Right hindlimb (tissue), 1 donor: ENCODE measurements around the gene CAPN1.

Experiments
- DNase-seq: peaks from one replicate; pipeline ENCODE4 v3.0.0-alpha.2; 2018

Gene CAPN1

DNA sequence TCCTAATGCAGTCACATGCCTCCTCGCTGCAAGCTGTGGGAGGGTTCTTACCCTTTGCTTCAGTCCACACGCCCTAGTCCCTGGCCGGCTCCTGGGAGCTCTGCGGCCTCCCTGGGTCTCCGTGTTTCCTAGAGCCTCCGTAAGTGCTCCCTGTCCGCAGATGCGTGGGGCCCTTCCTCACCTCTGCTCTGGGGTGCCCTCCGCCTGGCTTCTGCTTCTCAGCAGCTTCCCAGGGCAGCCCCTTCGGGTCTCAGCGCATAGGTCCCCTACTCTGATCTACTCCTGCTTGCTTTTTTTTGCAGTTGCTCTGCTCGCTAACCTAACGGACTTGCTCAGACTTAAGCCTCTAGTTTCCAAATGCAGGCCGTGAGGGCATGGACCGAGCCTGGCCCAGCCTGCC, 22.4 kb downstream of the CAPN1 start:
- DNase-seq: no peak

DNA sequence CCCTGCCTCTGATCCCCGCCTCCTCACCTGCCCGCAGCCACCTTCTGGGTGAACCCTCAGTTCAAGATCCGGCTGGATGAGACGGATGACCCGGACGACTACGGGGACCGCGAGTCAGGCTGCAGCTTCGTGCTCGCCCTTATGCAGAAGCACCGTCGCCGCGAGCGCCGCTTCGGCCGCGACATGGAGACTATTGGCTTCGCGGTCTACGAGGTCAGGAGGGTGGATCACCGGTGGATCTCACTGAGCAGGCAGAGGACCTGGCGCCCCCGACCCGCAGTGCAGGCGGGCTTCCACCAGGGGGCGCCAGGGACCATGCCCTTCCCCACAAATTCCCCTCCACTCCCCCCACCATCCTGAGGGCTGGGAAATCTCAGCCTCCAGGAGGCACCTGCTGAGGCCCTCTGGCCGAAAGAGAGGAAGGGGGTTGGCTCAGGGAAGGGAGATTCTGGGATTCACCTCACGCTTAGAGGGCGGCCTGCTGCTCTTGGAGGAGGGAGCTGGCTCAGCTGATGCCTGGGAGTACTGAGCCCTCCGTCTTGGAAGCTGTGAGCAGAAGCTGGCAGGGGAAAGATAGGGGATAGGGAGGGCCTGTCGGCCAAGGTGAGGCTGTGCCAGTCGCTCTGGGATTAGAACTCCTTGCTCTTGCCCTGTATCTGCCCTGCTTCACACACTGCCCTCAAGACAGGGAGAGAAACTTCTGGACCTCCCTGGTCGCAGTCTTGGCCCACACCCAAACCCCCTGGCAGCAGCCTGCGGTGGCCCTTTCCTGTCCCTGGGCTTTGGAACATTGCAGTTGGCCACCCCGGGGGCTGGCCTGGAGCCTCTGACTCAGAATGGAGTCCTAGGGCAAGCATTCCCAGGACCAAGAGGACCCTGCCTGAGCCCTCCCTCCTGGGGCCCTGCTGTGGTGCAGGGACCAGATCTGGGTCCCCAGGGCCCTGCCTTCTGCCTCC, 23.2 kb downstream of the CAPN1 start:
- peak; percentile 29 for DNase-seq

DNA sequence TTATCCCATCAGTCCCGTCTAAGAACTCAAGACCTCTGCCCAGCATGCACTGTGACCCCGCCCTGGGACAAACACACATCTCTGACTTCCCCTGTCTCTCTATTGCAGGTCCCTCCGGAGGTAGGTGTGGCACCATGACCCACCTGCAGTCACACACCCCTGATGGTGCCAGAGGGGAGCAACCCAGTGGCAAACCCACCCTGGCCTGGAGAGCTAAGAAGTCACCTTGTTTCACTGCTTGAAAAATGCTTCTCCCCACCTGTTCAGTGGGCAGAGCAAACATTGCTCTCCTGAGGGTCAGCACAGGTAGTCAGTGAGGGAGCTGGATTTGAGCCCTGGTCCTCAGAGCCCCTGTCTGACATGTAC, 23.9 kb downstream of the CAPN1 start:
- no peak for DNase-seq

DNA sequence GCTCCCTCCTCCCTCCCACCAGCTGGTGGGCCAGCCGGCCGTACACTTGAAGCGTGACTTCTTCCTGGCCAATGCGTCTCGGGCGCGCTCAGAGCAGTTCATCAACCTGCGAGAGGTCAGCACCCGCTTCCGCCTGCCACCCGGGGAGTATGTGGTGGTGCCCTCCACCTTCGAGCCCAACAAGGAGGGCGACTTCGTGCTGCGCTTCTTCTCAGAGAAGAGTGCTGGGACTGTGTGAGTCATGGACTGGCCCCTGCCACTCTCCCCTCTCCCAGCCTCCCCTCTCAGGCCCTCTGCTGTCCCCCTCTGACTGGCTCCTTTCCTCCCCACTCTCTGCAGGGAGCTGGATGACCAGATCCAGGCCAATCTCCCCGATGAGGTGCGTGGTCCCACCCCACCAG, 24.7 kb downstream of the CAPN1 start:
- DNase-seq: no peak

DNA sequence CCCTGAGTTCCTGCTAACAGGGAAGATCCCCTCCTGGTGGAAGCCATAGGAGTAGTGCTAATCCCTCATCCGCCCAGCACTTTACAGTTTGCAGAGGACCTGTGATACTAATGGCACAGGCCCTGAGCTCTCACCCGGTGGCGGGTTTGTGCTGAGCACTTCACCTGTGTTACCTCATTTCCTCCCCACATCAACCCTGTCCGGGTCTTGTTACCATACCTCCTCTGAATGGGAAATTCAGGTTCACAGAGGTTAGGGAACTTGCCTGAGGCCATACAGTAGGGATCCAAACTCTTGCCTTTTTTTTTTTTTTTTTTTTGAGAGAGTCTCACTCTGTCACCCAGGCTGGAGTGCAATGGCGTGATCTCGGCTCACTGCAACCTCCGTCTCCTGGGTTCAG, 25.2 kb downstream of the CAPN1 start:
- DNase-seq: no peak

DNA sequence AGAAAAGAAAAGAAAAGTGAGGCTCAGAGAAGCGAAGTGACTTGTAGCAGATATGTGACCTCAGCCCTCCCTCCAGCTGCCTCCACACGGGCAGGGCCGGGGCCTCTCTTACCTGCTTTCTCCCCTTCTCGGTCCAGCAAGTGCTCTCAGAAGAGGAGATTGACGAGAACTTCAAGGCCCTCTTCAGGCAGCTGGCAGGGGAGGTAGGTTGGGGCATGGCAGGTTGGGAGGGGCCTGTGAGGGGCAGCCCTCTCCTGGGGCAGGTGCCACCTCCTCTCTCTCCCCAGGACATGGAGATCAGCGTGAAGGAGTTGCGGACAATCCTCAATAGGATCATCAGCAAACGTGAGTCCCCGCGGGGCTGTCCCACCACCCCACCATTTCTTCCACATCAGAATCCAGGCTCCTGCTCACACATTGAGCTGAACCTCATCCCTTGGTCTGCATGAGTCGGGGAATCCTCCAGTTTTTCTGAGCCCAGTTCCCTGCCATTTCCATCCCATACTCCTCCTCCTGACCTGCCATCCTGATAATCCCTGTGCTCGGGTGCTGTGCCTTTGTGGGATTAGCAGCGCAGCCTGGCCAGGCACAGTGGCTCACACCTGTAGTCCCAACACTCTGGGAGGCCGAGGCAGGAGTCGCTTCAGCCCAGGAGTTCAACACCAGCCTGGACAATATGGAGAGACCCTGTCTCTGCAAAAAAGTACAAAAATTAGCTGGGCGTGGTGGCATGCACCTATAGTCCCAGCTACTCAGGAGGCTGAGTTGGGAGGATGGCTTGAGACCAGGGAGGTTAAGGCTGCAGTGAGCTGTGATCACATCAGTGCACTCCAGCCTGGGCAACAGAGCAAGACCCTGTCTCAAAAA, 26.4 kb downstream of the CAPN1 start:
- peak; percentile 16 for DNase-seq

DNA sequence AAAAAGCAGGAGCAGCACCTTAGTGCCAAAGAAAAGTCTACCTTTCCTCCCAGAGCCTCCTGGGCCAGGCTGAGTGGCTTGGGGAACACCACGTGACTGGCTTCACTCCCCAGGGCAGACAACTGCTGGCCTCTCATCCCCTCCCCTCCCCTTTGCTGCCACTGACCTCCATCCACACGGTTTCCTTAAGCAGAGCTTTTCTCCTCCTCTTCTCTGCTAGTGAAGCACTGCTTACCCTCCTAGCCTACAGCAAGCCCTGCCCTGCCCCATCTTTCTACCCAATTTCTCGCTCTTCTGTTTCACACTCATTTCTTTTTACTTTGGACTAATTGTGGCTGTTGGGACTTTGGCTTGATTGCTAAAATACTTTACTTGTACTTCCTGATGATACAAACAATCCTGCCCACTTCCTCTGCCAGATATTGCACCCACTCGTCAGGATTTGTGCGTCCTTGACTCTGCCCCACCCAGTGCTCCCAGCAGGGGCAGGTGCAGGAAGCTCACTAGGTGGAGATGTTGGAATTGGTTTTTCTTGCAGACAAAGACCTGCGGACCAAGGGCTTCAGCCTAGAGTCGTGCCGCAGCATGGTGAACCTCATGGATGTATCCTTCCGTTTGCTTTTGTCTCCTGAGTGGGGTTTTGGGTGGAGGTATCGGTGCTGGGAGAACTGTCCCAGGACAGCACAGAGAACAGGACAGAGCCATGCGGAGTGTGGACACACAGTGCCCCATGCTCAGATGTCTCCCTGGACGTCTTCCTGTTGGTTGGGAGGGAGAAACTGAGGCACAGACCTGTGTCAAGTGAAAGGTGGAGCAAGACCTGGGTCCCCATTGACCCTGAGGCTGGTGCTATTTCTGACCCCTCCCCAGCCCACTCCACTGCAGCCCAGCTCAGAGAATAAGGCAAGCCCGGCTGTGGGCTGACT, 27.3 kb downstream of the CAPN1 start:
- DNase-seq: no peak

DNA sequence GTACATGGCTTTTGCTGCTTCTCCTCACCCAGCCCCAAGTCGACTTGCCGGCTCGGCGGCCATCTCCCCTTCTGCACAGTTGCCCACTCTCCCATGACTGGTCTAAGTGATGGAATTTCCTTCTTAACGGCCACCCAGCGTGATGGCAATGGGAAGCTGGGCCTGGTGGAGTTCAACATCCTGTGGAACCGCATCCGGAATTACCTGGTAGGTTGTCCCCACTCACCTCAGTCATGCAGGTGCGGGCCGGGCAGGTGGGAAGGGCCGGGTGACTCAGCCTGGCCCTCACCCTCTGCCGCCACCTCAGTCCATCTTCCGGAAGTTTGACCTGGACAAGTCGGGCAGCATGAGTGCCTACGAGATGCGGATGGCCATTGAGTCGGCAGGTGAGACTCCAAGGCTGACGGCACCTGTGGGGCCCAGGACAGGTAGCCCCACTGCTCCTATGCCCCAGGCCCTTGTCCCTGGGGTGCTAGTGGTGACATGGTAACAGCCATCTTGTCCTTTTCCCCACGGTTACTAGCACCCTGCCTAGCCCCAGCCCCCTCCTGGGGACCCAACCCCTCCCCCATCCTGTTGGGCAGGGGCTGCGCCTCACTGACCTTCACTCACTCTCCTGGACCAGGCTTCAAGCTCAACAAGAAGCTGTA, 28.1 kb downstream of the CAPN1 start:
- no peak for DNase-seq

DNA sequence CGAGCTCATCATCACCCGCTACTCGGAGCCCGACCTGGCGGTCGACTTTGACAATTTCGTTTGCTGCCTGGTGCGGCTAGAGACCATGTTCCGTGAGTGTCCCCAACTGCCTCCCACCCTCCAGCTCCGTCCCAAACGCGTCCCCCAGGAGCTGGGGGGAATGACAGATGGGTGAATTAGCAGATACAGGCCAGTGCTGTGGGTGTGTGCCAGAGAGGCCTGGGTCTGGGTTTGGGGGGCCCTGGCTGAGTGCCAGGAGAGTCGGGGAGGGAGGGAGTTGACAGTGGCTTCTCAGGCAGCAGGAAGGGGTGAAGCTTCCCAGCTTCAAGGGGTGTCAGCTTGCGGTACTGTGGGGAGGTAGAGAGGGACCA, 28.6 kb downstream of the CAPN1 start:
- no peak for DNase-seq

DNA sequence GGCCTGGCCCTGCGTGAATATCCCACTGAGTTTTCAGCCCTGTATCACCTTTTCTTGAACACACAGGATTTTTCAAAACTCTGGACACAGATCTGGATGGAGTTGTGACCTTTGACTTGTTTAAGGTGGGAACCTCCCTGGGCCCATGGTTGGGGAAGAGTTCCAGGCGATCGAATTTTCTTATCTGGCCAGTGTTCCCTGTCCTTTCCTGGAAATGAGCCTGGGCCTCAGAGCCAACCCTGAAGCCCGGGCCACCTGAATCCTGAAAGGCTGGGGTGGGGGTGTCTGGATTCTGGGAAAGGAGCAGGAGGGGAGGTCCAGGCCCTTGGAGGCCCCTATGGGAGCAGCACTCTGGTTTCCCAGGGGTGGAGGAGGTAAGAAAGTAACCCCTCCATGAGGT, 29.0 kb downstream of the CAPN1 start:
- DNase-seq: no peak

DNA sequence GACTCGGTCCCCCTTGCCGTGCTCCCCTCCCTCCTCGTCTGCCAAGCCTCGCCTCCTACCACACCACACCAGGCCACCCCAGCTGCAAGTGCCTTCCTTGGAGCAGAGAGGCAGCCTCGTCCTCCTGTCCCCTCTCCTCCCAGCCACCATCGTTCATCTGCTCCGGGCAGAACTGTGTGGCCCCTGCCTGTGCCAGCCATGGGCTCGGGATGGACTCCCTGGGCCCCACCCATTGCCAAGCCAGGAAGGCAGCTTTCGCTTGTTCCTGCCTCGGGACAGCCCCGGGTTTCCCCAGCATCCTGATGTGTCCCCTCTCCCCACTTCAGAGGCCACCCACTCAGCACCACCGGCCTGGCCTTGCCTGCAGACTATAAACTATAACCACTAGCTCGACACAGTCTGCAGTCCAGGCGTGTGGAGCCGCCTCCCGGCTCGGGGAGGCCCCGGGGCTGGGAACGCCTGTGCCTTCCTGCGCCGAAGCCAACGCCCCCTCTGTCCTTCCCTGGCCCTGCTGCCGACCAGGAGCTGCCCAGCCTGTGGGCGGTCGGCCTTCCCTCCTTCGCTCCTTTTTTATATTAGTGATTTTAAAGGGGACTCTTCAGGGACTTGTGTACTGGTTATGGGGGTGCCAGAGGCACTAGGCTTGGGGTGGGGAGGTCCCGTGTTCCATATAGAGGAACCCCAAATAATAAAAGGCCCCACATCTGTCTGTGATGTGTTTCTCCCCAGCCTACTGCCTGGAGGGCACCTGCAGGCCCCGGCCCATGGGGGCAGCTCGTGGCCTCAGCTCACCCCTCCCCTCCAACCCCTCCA, 29.8 kb downstream of the CAPN1 start:
- DNase-seq: no peak

DNA sequence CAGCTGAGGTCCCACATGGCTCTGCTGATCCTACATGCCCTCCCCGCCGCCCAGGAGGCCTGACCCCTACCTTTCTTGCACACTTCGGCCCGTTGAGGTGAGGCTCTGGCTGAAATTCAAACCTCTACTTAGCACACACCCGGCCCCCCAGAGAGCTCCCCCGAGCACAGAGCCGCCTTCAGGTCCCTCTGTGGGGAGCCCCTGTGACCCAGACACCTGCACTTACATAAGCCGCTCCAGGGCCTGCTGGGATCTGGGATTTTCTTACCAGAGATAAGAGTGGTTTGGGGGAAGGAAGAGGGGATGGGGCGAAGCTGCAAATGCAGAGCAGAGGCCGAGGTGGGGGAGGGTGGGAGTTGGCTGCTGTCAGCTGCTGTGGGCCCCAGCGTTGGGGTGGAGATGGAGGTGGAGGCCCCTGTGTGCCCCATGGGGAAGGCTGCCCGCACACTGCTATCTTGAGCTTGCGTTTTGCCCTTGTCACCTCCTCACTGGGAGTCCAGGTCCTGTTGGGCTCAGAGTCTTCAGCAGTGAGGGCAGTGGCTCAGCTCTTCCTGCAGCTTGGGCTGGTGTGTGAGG, 30.6 kb downstream of the CAPN1 start:
- DNase-seq: no peak

DNA sequence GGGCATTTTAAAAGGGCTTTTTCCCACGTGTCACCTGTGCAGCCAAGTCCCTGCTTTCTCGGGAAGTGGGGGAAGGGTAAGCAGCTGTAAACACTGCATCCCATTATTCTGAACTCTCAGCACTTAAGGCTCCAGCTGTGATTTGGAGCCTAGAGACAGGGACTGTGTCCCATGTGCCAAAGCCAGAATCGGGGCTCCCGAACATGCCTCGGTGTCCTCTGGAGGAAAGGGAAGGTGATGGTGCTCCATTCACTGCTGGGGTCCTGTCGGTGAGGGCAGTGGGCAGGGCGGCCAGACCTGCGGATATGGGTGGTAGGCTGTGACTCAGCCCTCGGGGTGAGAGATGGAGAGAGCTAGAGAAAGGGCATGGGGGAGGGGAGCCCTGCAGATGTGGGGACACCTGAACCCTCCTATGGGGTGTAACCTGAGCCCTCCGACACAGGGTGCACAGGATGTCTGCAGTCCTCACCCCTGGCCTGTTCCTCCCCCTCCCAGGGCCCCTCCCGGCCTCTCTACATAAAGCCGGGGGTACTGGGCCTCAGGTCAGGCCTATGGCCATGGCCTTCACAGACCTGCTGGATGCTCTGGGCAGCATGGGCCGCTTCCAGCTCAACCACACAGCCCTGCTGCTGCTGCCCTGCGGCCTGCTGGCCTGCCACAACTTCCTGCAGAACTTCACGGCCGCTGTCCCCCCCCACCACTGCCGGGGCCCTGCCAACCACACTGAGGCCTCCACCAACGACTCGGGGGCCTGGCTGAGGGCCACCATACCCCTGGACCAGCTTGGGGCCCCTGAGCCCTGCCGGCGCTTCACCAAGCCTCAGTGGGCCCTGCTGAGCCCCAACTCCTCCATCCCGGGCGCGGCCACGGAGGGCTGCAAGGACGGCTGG, 31.8 kb downstream of the CAPN1 start:
- DNase-seq: no peak

DNA sequence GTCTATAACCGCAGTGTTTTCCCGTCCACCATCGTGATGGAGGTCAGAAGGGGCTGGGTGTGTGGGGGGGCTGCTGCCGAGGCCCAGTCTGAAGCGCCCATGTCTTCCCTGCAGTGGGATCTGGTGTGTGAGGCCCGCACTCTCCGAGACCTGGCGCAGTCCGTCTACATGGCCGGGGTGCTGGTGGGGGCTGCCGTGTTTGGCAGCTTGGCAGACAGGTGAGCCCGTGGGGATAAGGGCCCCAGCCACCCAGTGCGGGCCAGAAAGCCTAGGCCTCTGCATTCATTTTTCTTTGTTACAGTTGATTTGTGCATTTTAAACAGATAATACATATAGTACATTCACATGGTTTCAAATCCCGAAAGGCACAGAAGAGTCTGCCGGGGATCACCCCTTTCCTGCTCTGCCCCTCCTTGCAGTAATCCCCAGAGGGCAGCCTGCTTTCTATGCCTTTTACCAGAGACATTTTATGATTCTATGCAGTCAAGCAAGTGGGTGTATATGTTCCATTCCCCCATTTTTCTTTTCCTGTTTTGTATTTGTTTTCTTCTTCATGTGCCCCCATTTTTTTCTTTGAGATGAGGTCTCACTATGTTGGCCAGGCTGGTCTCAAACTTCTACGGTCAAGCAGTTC, 32.6 kb downstream of the CAPN1 start:
- no peak for DNase-seq

DNA sequence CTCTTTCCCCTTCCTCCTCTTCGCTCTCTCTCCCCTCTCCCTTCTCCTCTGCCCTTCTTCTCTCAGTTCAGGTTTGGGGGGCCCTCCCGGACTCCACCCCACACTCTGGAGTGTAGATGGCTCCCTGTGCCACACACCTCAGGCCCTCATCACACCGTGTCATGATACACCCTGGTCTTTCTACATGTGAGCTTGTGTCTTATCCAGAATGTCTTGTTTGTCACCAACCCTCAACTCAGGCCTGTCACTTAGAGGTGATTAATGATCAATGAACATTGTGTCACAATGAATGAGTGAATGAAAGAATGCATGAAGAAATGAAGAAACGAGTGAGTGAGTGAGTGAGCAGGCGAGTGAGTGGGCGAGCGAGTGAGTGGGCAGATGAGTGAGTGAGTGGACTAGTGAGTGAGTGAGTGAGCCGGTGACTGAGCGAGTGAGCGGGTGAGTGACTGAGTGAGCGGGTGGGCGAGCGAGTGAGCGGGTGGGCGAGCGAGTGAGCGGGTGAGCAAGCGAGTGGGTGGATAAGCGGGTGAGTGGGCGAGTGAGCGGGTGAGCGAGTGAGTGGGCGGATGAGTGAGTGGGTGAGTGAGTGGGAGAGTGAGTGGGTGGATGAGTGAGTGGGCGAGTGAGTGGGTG, 33.8 kb downstream of the CAPN1 start:
- no peak for DNase-seq

DNA sequence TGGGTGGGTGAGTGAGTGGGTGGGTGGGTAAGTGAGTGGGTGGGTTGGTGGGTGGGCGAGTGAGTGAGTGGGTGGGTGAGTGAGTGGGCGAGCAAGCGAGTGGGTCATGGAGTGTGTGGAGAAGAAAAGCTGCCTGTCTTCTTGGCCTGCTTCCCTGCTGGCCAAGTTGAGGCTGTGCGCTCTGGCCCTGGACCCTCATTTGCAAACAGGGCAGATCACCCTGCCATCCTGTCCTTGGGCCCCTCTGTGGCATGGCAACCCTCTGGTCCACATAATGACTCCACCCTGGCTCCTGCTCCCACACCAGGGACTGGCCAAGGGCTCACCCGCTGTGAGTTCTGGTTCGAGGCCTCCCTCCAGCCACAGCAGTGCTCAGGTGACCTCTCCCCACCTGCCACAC, 35.1 kb downstream of the CAPN1 start:
- no peak for DNase-seq

DNA sequence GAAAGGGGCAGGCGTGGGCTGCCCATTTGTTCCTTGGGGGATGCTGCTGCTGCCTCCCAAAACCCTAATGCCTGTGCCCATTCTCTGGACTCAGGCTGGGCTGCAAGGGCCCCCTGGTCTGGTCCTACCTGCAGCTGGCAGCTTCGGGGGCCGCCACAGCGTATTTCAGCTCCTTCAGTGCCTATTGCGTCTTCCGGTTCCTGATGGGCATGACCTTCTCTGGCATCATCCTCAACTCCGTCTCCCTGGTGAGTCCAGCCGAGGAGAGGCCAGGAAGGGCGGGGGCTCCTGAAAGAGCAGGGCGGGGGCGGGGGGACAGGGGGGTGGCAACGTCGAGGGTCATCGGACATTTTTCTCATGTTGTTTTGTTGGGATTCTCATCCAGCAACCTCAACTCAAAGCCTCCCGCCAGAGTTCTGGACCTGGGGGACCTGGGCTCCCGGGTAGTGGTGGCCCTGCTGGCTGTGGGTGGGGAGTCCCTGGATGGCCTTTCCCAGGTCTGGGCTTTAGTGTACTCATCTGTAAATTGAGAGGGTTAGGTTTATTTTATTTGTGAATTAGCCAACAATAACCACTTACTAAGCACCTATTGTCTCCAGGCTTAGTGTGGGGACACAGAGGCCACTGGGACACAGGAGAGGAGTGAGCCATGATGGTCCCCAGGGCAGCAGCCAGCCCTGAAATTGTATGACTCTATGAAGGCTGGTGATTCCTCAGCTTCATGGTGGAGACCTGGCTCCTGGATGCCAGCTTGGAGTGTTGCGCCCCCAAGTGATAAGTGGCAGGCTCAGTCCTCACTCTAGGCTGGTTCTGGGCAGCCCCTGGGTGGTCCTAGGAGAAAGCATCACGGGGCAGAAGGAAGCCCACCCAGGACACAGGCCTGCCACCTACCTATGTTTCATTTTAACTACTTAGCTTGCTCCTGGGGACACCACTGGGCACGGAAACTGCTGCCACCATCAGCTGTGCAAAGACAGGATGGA, 36.0 kb downstream of the CAPN1 start:
- no peak for DNase-seq

DNA sequence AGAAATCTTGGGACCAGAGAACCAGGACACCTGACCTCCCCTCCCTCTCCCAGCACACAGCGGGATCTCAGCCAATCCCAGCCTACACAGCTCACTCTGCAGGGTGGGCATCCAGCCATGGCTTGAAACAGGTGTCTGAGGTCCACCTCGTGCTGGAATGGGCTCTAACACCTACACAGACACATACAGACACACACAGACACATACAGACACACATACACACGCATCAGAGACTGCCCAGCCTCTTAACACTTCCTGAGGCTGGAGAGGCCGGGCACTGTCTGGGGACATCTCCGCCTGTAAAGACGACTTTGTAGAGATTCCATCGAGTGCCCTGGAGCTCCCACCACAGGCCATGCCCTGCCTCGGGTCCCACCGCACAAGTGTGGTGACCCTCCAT, 36.7 kb downstream of the CAPN1 start:
- no peak for DNase-seq
